Fibroblast of pulmonary artery (primary cell): ENCODE measurements around the gene LHX5.
"Not testable (repeated sequence)": the region's sequence is repeated elsewhere in the genome, so short reads cannot be mapped to it uniquely, and the experiment has no call there.

Source experiments
- DNase-seq: peaks from one replicate; pipeline ENCODE4 v3.0.0-alpha.2; 2010; ENCODE audit warnings: low read depth
- H3K4me3 ChIP-seq: replicated peaks from 2 replicates; pipeline ENCODE4 v1.5.1; 2011; ENCODE audit warnings: low read depth, mild to moderate bottlenecking, control low read depth, low read length, moderate library complexity
- CTCF ChIP-seq: IDR thresholded peaks from 2 replicates; pipeline ENCODE4 v1.5.1; 2011; ENCODE audit warnings: mild to moderate bottlenecking, control low read depth, low read length, inconsistent platforms; ENCODE audit errors: missing control alignments

Gene LHX5

GRCh38 chr12:113505941-113506340, 34.3 kb upstream of the LHX5 start:
- no peak overlapping the region for H3K4me3 ChIP-seq
- no peak for TF ChIP-seq CTCF
- DNase-seq = no peak

- H3K4me3 ChIP-seq = no peak overlapping the region
- no peak for DNase-seq
- TF ChIP-seq CTCF = no peak
These were observed 33.2 kb upstream of the LHX5 start for GRCh38 chr12:113504917-113505316.

- no peak overlapping the region for H3K4me3 ChIP-seq
- no peak for DNase-seq
- TF ChIP-seq CTCF = no peak
These were observed 29.2 kb upstream of the LHX5 start for GRCh38 chr12:113500782-113501311.

GRCh38 chr12:113500306-113500675, 28.6 kb upstream of the LHX5 start:
- no peak overlapping the region for H3K4me3 ChIP-seq
- TF ChIP-seq CTCF = no peak
- no peak for DNase-seq

GRCh38 chr12:113498490-113498889, 26.8 kb upstream of the LHX5 start:
- no peak for TF ChIP-seq CTCF
- DNase-seq = no peak
- no peak overlapping the region for H3K4me3 ChIP-seq

GRCh38 chr12:113497693-113498092, 26.0 kb upstream of the LHX5 start:
- no peak overlapping the region for H3K4me3 ChIP-seq
- no peak for TF ChIP-seq CTCF
- no peak for DNase-seq

GRCh38 chr12:113495941-113496340, 24.3 kb upstream of the LHX5 start:
- not testable (repeated sequence) for H3K4me3 ChIP-seq, DNase-seq

GRCh38 chr12:113488322-113488721, 16.7 kb upstream of the LHX5 start:
- no peak for TF ChIP-seq CTCF
- no peak for DNase-seq
- no peak overlapping the region for H3K4me3 ChIP-seq
